GM18868 (cell line): Measurements from ENCODE around the gene CREBL2.

Source experiments
- ATAC-seq: cut with Tn5 transposase; IDR thresholded peaks from one replicate; pipeline ENCODE4 v1.9.1; 2021; ENCODE audit warnings: mild to moderate bottlenecking, moderate library complexity; ENCODE audit not compliant: unreplicated experiment

CREBL2 gene

GRCh38 chr12:12671850-12672660 is 60.4 kb downstream of the CREBL2 start:
- ATAC-seq: no peak

DNA sequence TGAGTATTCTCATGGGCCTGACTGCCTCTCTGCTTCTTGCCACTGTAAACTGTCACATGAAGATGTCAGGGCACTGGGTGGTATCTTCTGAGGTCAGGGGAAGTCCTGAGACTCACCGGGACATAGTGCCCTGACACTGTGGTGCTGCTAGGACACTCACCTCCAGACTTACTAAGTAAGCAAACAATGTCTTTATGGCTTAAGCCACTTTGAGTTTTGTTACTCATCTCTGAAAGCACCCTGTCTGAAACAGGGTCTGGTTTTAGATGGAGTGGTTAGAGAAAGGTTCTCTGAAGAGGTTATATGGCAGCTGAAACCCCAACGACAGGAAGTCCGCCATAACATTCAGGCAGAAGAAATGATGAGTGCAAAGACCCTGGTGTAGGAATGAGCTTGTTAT is 61.6 kb downstream of the CREBL2 start:
- ATAC-seq: peak; percentile 94

DNA sequence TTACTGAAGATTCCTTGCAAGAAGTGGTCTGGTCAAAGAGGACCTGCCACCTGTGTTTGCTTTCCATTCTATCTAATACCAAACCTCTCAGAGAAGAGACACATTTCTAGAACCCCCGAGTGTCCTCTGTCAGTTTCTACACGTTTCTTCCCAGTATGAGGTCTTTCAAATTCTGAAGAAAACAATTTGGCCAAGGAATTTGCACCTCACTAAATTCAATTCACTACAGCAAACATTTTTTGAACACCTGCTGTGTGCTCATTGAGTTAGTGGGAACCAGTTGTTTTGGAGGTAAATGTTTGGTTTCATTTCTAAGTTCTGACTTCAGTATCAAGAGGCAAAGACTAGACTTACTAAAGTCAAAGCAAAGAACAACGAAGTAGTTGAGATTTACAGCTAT is 64.9 kb downstream of the CREBL2 start:
- ATAC-seq: no peak

DNA sequence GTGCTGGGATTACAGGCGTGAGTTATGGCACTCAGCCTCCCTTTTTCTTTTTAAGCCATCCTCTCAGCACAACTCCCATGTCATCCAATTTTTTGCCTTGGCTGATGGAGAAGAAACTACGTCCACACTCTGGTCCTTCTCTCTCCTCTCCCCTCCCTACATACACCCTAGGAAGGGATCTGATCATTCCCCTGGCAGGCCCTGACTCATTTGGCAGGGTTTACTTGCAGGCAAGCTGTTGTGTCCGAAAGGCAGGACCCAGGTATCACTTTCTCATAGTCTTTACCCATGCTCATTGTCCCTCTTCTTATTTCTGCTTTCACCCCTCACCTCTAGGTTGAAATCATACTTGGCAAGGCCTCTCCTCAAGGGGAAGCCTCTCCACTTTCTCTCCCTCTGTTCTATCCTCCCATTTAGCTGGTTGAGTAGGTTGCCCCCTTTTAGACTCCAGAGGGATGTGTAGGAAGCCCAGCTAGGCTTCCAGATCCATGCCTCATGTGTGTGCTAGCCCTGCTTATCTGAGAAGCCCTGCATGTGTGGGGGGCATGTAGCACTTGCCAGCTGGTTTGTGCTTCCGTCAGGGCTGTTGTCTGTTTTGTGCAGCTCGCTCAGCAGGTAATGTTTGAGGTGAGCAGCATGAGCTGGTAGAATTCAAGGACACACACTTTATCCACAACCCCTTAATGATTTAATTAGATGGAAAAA is 69.5 kb downstream of the CREBL2 start:
- no peak for ATAC-seq

GRCh38 chr12:12682284-12682683 is 70.6 kb downstream of the CREBL2 start:
- ATAC-seq: no peak

GRCh38 chr12:12683136-12683697 is 71.5 kb downstream of the CREBL2 start:
- ATAC-seq: no peak

GRCh38 chr12:12683725-12684124 is 72.0 kb downstream of the CREBL2 start:
- no peak for ATAC-seq

- ATAC-seq: no peak
Observed at GRCh38 chr12:12684375-12685106, 72.9 kb downstream of the CREBL2 start.

GRCh38 chr12:12685305-12685704 is 73.6 kb downstream of the CREBL2 start:
- no peak for ATAC-seq

GRCh38 chr12:12686472-12686871 is 74.8 kb downstream of the CREBL2 start:
- ATAC-seq: no peak

- no peak for ATAC-seq
Observed at GRCh38 chr12:12686925-12687324, 75.2 kb downstream of the CREBL2 start.

- ATAC-seq: peak; percentile 68
Observed at GRCh38 chr12:12689647-12690300, 78.1 kb downstream of the CREBL2 start.

DNA sequence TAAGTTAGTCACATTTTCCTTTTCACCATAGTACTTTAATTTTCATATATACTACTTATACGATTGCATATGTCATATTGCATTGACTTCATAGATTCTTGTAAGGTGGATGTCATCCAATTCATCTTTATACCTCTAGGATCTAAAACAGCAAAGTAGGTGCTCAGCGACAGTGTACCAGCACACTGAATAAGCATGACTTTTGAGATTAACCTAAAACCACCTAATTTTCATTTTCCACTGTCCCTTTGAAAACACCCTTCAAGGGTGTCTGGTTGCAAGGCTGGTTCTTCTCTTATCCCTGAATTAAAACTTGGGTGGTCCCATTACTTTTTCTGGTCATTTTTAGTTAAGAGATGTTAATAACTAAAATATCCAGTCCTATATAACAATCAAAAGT is 79.9 kb downstream of the CREBL2 start:
- ATAC-seq: no peak

- no peak for ATAC-seq
Observed at GRCh38 chr12:12693111-12693671, 81.5 kb downstream of the CREBL2 start.
